ENCODE data around the gene CFAP126.

- TF ChIP-seq POLR2AphosphoS5 (IDR thresholded peaks at IDR 0.05) (no peak), EP300 (conservative IDR thresholded peaks at IDR 0.05; ENCODE audit: poor library complexity, severe bottlenecking) (no peak)
Measured at GRCh38 chr1:161391611-161392010, 23.9 kb upstream of the CFAP126 start.
